Activated CD8-positive, alpha-beta memory T cell treated with anti-CD3 and anti-CD28 coated beads, Interleukin-2, amount 50 U/mL, for 4 hours (primary cell): Measurements from ENCODE around the gene CDC37L1.
A peak's percentile ranks its signal among the peaks of the same experiment; 100 is the strongest.
"Not testable (repeated sequence)": the region's sequence is repeated elsewhere in the genome, so short reads cannot be mapped to it uniquely, and the experiment has no call there.

ENCODE experiments used
- DNase-seq: peaks from one replicate; pipeline ENCODE4 v3.0.0-alpha.2; 2020

Gene CDC37L1

GRCh38 chr9:4679268-4680172 lies at the start of gene CDC37L1:
TSS of gene CDC37L1 (plus strand) at chr9:4679569. CDS start at chr9:4679768, 199 bp downstream.
- peak; percentile 100 for DNase-seq

- DNase-seq: no peak
These were observed 48.5 kb upstream of the CDC37L1 start for GRCh38 chr9:4630836-4631235.

GRCh38 chr9:4638968-4639367 lies 40.4 kb upstream of the CDC37L1 start:
- no peak for DNase-seq

GRCh38 chr9:4639420-4639819 lies 39.9 kb upstream of the CDC37L1 start:
- no peak for DNase-seq

GRCh38 chr9:4640027-4640426 lies 39.3 kb upstream of the CDC37L1 start:
- DNase-seq: peak; percentile 48

GRCh38 chr9:4642351-4642750 lies 37.0 kb upstream of the CDC37L1 start:
- no peak for DNase-seq

GRCh38 chr9:4654084-4654483 lies 25.3 kb upstream of the CDC37L1 start:
- DNase-seq: no peak

GRCh38 chr9:4654538-4654937 lies 24.8 kb upstream of the CDC37L1 start:
- DNase-seq: no peak

- not testable (repeated sequence) for DNase-seq
These were observed 23.2 kb upstream of the CDC37L1 start for GRCh38 chr9:4656196-4656595.

- DNase-seq: no peak
These were observed 22.7 kb upstream of the CDC37L1 start for GRCh38 chr9:4656621-4657020.

GRCh38 chr9:4657426-4658159 lies 21.8 kb upstream of the CDC37L1 start:
- no peak for DNase-seq

GRCh38 chr9:4660665-4661064 lies 18.7 kb upstream of the CDC37L1 start:
- not testable (repeated sequence) for DNase-seq

- DNase-seq: no peak
These were observed 18.2 kb upstream of the CDC37L1 start for GRCh38 chr9:4661165-4661564.

GRCh38 chr9:4661611-4662010 lies 17.8 kb upstream of the CDC37L1 start:
- DNase-seq: no peak

GRCh38 chr9:4662108-4662988 lies 17.0 kb upstream of the CDC37L1 start, which contains the start of gene PLPP6:
TSS of gene PLPP6 (plus strand) at chr9:4662294. CDS start at chr9:4662376, 82 bp downstream.
- peak; percentile 67 for DNase-seq

- DNase-seq: no peak
These were observed 16.2 kb upstream of the CDC37L1 start for GRCh38 chr9:4662989-4663792.

GRCh38 chr9:4663956-4664355 lies 15.4 kb upstream of the CDC37L1 start:
- DNase-seq: no peak

GRCh38 chr9:4665357-4665756 lies 14.0 kb upstream of the CDC37L1 start:
- DNase-seq: no peak

GRCh38 chr9:4666042-4666699 lies 13.2 kb upstream of the CDC37L1 start, which contains the start of gene SPATA6L:
TSS of gene SPATA6L (minus strand) at chr9:4666480. CDS start at chr9:4666250, 230 bp downstream.
- DNase-seq: peak; percentile 40

- DNase-seq: no peak
These were observed 11.7 kb upstream of the CDC37L1 start for GRCh38 chr9:4667681-4668080.

GRCh38 chr9:4668604-4669003 lies 10.8 kb upstream of the CDC37L1 start:
- no peak for DNase-seq
